Gastrocnemius medialis (tissue), 4 donors: Measurements from ENCODE around the gene FBN2. TPM values are rescaled to one million over a fixed set of nuclear protein-coding genes. Genes with fewer than 3 reads are reported as not detected.

Experiments used
- ATAC-seq, 2 donors: fragments of 150-250 bp; one replicate each; pipeline ENCODE4 v1.9.1; 2016
- DNase-seq, 2 donors: peaks; one replicate each; pipeline ENCODE4 v3.0.0-alpha.2; 2019
- H3K27ac ChIP-seq, 4 donors: fragments of 200-600 bp; sonication (generic); 1 replicate in 1 of 4; 2 replicates in 3 of 4; pipeline ENCODE4 v1.5.1; 2016 to 2018; ENCODE audit warnings: mild to moderate bottlenecking in 2 of 4, moderate library complexity in 1 of 4
- H3K27me3 ChIP-seq, 3 donors: fragments of 200-600 bp; sonication (generic) in 2 of 3; 1 replicate in 1 of 3; 2 replicates in 2 of 3; pipeline versions ENCODE4 v1.5.1 to v1.6.0; 2016 to 2019; ENCODE audit warnings: mild to moderate bottlenecking in 1 of 3, moderate library complexity in 1 of 3
- H3K36me3 ChIP-seq, 2 donors: fragments of 200-600 bp; sonication (generic) in 1 of 2; one replicate each; pipeline ENCODE4 v1.5.1; 2017 to 2018
- H3K4me1 ChIP-seq, 2 donors: fragments of 200-600 bp; sonication (generic) in 1 of 2; one replicate each; pipeline ENCODE4 v1.5.1; 2016 to 2017; ENCODE audit warnings: mild to moderate bottlenecking in 2 of 2
- H3K4me3 ChIP-seq, 4 donors: fragments of 200-600 bp; sonication (generic) in 3 of 4; 1 replicate in 1 of 4; 2 replicates in 3 of 4; pipeline ENCODE4 v1.5.1; 2016 to 2019; ENCODE audit warnings: mild to moderate bottlenecking in 2 of 4
- H3K9me3 ChIP-seq, 3 donors: fragments of 200-600 bp; sonication (generic) in 2 of 3; 1 replicate in 1 of 3; 2 replicates in 2 of 3; pipeline ENCODE4 v1.5.1; 2016 to 2019
- POLR2A ChIP-seq, 2 donors: fragments of 450-650 bp; IDR thresholded peaks; one replicate each; pipeline ENCODE4 v1.6.1; 2017; ENCODE audit warnings: antibody characterized with exemption in 2 of 2, mild to moderate bottlenecking in 2 of 2, moderate library complexity in 2 of 2
- in situ Hi-C, 4 donors: fragments of 200-750 bp; cut with MboI; loops; one replicate each; pipeline versions ENCODE4 v1.15.0 to v1.8.0; 2017; ENCODE audit warnings: low sequenced_read_pairs in 4 of 4
- intact Hi-C: fragments of 100-400 bp; cut with DNase I; formaldehyde crosslinking; loops from one replicate; pipeline ENCODE4 v1.15.1; 2023; ENCODE audit warnings: low total_unique reads
- total RNA-seq, 4 donors: library from RNA; depleted of rRNA; stranded (reverse); fragments of >200 nt; gene quantifications; one replicate each; pipeline versions ENCODE4 v1.1.0 to v1.2.3, GENCODE V29; 2016
- TF ChIP-seq, protein P1 (sequence below), 5 experiments: fragments of 450-650 bp in 3 of 5; fragments of 200-600 bp in 2 of 5; sonication (generic) in 2 of 5; IDR thresholded peaks in 4 of 5; conservative IDR thresholded peaks in 1 of 5; 1 replicate in 4 of 5; 2 replicates in 1 of 5; pipeline ENCODE4 v1.5.1; 2016 to 2019; ENCODE audit warnings: antibody characterized with exemption in 5 of 5, mild to moderate bottlenecking in 3 of 5, moderate library complexity in 3 of 5

Gene FBN2
- total RNA-seq, 4 donors from 2014 or later = 0.07 to 0.20 TPM; not detected in 2

DNA sequence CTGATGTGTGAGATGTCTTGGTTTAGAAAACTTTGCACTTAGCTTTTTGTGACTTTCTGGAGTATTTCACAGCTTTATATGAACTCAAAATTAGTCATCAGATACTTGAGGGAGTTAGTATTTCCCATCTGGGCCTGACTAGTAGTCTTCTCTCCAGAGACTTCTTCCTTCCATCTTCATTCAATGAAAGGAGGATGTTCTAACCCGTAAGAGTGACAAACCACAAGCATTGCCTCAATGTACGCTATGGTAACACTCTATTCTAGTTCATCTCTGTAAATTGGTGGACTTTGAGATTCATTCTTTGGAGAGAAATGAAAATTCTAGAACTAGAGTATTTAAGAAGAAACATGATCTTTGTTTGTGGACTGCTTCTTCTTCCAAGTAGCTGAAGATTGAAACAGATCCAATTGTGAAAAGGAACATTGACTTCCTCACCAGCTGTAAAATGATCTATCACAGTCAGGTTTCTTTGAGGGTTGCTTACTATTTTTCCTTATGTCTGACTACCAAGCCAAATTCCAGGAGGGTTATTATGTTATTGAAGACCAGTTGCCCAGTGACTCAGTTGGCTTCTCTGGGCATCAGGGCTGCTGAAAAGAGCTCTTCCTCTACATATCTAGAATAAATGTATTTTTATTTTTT lies 296.9 kb downstream of the FBN2 start:
- Histone ChIP-seq H3K4me3 (no peak overlapping the region), H3K4me1 (peaks cover 0 to 3% of the 10 kb centered on the region in 2 donors), H3K27ac (no peak overlapping the region), H3K36me3 (no peaks in the 10 kb centered on the region), H3K9me3 (no peaks in the 10 kb centered on the region), H3K27me3 (no peaks in the 10 kb centered on the region)
- DNase-seq (no peak), ATAC-seq (peak in 1 of 2 donors; percentile 52)
- intact Hi-C loops = no loop called here
- in situ Hi-C loops = no loop called here
- TF ChIP-seq, protein P1, sequence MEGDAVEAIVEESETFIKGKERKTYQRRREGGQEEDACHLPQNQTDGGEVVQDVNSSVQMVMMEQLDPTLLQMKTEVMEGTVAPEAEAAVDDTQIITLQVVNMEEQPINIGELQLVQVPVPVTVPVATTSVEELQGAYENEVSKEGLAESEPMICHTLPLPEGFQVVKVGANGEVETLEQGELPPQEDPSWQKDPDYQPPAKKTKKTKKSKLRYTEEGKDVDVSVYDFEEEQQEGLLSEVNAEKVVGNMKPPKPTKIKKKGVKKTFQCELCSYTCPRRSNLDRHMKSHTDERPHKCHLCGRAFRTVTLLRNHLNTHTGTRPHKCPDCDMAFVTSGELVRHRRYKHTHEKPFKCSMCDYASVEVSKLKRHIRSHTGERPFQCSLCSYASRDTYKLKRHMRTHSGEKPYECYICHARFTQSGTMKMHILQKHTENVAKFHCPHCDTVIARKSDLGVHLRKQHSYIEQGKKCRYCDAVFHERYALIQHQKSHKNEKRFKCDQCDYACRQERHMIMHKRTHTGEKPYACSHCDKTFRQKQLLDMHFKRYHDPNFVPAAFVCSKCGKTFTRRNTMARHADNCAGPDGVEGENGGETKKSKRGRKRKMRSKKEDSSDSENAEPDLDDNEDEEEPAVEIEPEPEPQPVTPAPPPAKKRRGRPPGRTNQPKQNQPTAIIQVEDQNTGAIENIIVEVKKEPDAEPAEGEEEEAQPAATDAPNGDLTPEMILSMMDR (IDR thresholded peaks at IDR 0.05 in 4 of 5, conservative IDR thresholded peaks at IDR 0.05 in 1 of 5) = no peak
- TF ChIP-seq POLR2A (IDR thresholded peaks at IDR 0.05) = no peak

DNA sequence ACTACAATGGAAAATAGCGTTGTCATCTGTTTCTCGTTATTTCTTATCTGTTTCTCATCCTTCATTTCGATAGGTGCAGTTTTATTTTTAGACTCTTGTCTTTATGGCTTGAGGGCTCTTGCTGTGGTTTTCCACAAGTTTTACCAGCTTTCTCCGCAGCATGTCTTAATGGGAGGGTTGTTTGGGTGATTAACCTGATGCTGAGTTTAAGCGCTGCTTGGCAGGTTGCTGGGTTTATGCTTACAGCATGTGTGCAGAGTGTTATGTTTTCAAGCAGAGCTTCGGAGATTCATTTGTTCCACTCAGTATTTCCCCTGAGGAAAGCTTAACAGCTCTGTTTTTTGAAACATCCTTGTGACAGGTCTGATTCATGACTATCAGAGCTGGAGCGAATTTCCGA lies 300.5 kb downstream of the FBN2 start:
- Histone ChIP-seq H3K27me3 (no peaks in the 10 kb centered on the region), H3K4me1 (peaks cover 0 to 3% of the 10 kb centered on the region in 2 donors), H3K9me3 (no peaks in the 10 kb centered on the region), H3K4me3 (no peak overlapping the region), H3K27ac (no peak overlapping the region), H3K36me3 (no peaks in the 10 kb centered on the region)
- intact Hi-C loops = no loop called here
- no peak for ATAC-seq
- in situ Hi-C loops = no loop called here
- DNase-seq = no peak
- no peak for TF ChIP-seq POLR2A (IDR thresholded peaks at IDR 0.05)

- peaks cover 0 to 3% of the 10 kb centered on the region in 2 donors for H3K4me1 ChIP-seq
- no peaks in the 10 kb centered on the region for H3K27me3 ChIP-seq
- intact Hi-C loops = no loop called here
- no peaks in the 10 kb centered on the region for H3K36me3 ChIP-seq
- in situ Hi-C loops = no loop called here
- H3K27ac ChIP-seq = no peak overlapping the region
- ATAC-seq (no peak), DNase-seq (no peak)
- TF ChIP-seq, protein P1 (IDR thresholded peaks at IDR 0.05 in 4 of 5, conservative IDR thresholded peaks at IDR 0.05 in 1 of 5) = no peak
- TF ChIP-seq POLR2A (IDR thresholded peaks at IDR 0.05) = no peak
- H3K9me3 ChIP-seq = no peaks in the 10 kb centered on the region
- no peak overlapping the region for H3K4me3 ChIP-seq
These were observed 301.0 kb downstream of the FBN2 start for GRCh38 chr5:128237000-128237399.

DNA sequence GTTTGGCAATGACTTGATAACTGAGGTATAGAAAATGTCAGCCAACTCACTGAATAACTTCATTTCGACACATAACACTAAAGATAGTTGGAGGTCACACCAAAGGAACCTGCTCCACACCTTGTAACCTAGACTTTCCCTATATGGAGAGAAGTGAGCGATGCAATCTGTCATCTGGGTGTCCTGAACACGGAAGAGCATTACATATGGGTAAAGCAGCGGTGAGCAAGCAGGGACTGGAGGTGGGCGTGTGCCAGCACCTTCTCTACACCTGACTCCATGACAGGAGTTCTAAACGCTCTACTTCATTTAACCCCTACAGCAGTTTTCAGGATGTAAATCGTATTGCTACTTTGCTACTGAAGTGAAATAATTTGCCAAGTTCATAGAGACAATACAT lies 301.7 kb downstream of the FBN2 start:
- Histone ChIP-seq H3K27me3 (no peaks in the 10 kb centered on the region), H3K9me3 (no peaks in the 10 kb centered on the region), H3K4me1 (peaks cover 0 to 3% of the 10 kb centered on the region in 2 donors), H3K4me3 (no peak overlapping the region), H3K27ac (no peak overlapping the region), H3K36me3 (no peaks in the 10 kb centered on the region)
- intact Hi-C loops = no loop called here
- no peak for DNase-seq
- TF ChIP-seq, protein P1 (IDR thresholded peaks at IDR 0.05 in 4 of 5, conservative IDR thresholded peaks at IDR 0.05 in 1 of 5) = no peak
- no peak for TF ChIP-seq POLR2A (IDR thresholded peaks at IDR 0.05)
- in situ Hi-C loops = no loop called here
- ATAC-seq = no peak

- Histone ChIP-seq H3K4me3 (no peak overlapping the region), H3K9me3 (no peaks in the 10 kb centered on the region), H3K27ac (no peak overlapping the region), H3K4me1 (no peaks in the 10 kb centered on the region), H3K27me3 (no peaks in the 10 kb centered on the region), H3K36me3 (no peaks in the 10 kb centered on the region)
- in situ Hi-C loops (no loop called here), intact Hi-C loops (no loop called here)
- DNase-seq = no peak
- TF ChIP-seq, protein P1 (IDR thresholded peaks at IDR 0.05 in 4 of 5, conservative IDR thresholded peaks at IDR 0.05 in 1 of 5) = no peak
- TF ChIP-seq POLR2A (IDR thresholded peaks at IDR 0.05) = no peak
- no peak for ATAC-seq
These were observed 303.0 kb downstream of the FBN2 start for GRCh38 chr5:128234928-128235641.
